A673 (cell line): ENCODE measurements around the gene PRKACB. TPM values are rescaled to one million over a fixed set of nuclear protein-coding genes. Genes with fewer than 3 reads are reported as not detected.

Experiments used
- BruUV-seq: library from RNA; stranded (reverse); fragments of 400-500 nt; replicated peaks from 2 replicates; lab custom pipeline; 2021; lab: Mats Ljungman, UMichigan
- CTCF ChIA-PET: fragments of 300-600 bp; sonication (Branson Sonifier 250); formaldehyde crosslinking; loops from one replicate; lab custom pipeline; 2022; ENCODE audit warnings: antibody characterized with exemption; lab: Charles Lee
- POLR2A ChIA-PET: fragments of 300-600 bp; sonication (Branson Sonifier 250); formaldehyde crosslinking; loops from one replicate; lab custom pipeline; 2022; ENCODE audit warnings: antibody characterized with exemption; ENCODE audit not compliant: low non-redundant PET; lab: Charles Lee
- DNase-seq: peaks from one replicate; pipeline ENCODE4 v3.0.0-alpha.2; 2015; ENCODE audit warnings: low spot score
- H3K27ac ChIP-seq: fragments of 200-600 bp; sonication (generic); 2 replicates; pipeline ENCODE4 v1.5.1; 2016; ENCODE audit warnings: mixed run types, low read depth, mild to moderate bottlenecking, mixed read lengths, antibody characterized with exemption, low read length; ENCODE audit not compliant: poor library complexity, severe bottlenecking
- H3K27me3 ChIP-seq: fragments of 200-600 bp; sonication (generic); replicated peaks from 2 replicates; pipeline ENCODE4 v1.6.1; 2017; ENCODE audit warnings: mixed run types, low read depth, mild to moderate bottlenecking, mixed read lengths, antibody characterized with exemption, low read length; ENCODE audit not compliant: insufficient read depth, poor library complexity
- H3K36me3 ChIP-seq: fragments of 200-600 bp; sonication (generic); 2 replicates; pipeline ENCODE4 v1.6.1; 2016; ENCODE audit warnings: mixed run types, mild to moderate bottlenecking, mixed read lengths, antibody characterized with exemption, low read length; ENCODE audit not compliant: insufficient read depth, poor library complexity, severe bottlenecking
- H3K4me1 ChIP-seq: fragments of 200-600 bp; sonication (generic); 2 replicates; pipeline ENCODE4 v1.6.1; 2017; ENCODE audit warnings: mixed run types, mild to moderate bottlenecking, mixed read lengths, antibody characterized with exemption, low read length; ENCODE audit not compliant: insufficient read depth, poor library complexity, severe bottlenecking
- H3K4me3 ChIP-seq: fragments of 200-600 bp; sonication (generic); 2 replicates; pipeline ENCODE4 v1.5.1; 2016; ENCODE audit warnings: low read depth, mixed run types, mild to moderate bottlenecking, mixed read lengths, low read length; ENCODE audit not compliant: poor library complexity, severe bottlenecking
- H3K9me3 ChIP-seq: fragments of 200-600 bp; sonication (generic); 2 replicates; pipeline ENCODE4 v1.6.1; 2016; ENCODE audit warnings: mixed run types, low read depth, mild to moderate bottlenecking, mixed read lengths, antibody characterized with exemption, low read length; ENCODE audit not compliant: poor library complexity, severe bottlenecking
- CTCF ChIP-seq: fragments of 300-800, 200-600 bp; sonication (generic); conservative IDR thresholded peaks from 2 replicates; pipeline ENCODE4 v1.5.1; 2017; ENCODE audit warnings: low read depth, mild to moderate bottlenecking, antibody characterized with exemption, low read length, moderate library complexity, mixed read lengths
- EZH2 ChIP-seq: fragments of 200-600 bp; sonication (generic); IDR thresholded peaks from 2 replicates; pipeline ENCODE4 v1.6.1; 2017; ENCODE audit warnings: borderline replicate concordance, low read depth, mild to moderate bottlenecking, mixed read lengths, antibody characterized with exemption, low read length; ENCODE audit not compliant: poor library complexity, severe bottlenecking
- intact Hi-C: fragments of 100-400 bp; cut with micrococcal nuclease; formaldehyde crosslinking; loops from one replicate; pipeline ENCODE4 v1.10.0; 2022; ENCODE audit not compliant: unreplicated experiment
- total RNA-seq: library from RNA; stranded (reverse); gene quantifications from 2 replicates; pipeline ENCODE4 v1.2.3, GENCODE V29; 2021

Gene PRKACB
- total RNA-seq, 1 experiment from 2014 or later = 39.6 TPM

DNA sequence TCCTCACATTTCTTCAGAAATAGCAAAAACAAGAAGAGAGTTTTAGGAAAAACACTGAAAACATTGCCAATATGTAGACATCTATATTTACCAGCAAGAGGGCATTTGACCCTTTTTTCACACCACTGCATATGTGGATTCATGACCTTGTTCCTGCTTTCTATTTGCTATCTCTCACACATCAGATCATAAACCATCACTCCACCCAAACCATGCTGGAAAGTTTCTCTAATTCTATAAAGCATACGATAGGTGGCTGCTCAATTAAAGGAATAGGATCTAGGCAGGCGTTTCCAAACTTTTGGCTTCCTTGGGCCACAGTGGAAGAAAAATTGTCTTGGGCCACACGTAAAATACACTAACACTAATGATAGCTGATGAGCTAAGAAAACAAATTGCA is 121.8 kb downstream of the PRKACB start:
- Histone ChIP-seq H3K36me3 (no peaks in the 10 kb centered on the region), H3K27ac (no peak overlapping the region), H3K9me3 (no peaks in the 10 kb centered on the region), H3K4me1 (no peaks in the 10 kb centered on the region), H3K4me3 (no peak overlapping the region), H3K27me3 (no peaks in the 10 kb centered on the region)
- POLR2A ChIA-PET = no interaction called here
- intact Hi-C loops = no loop called here
- TF ChIP-seq EZH2 = no peak
- TF ChIP-seq CTCF = no peak
- CTCF ChIA-PET = no interaction called here
- BruUV-seq = no TSS peak
- no peak for DNase-seq

GRCh38 chr1:84266748-84267147 is 122.7 kb downstream of the PRKACB start:
- Histone ChIP-seq H3K36me3 (no peaks in the 10 kb centered on the region), H3K4me3 (no peak overlapping the region), H3K9me3 (no peaks in the 10 kb centered on the region), H3K4me1 (no peaks in the 10 kb centered on the region), H3K27me3 (no peaks in the 10 kb centered on the region), H3K27ac (no peak overlapping the region)
- CTCF ChIA-PET = no interaction called here
- DNase-seq = no peak
- TF ChIP-seq EZH2 = no peak
- intact Hi-C loops = no loop called here
- POLR2A ChIA-PET = no interaction called here
- BruUV-seq = no TSS peak

- no peaks in the 10 kb centered on the region for H3K9me3 ChIP-seq
- CTCF ChIA-PET = no interaction called here
- no peak overlapping the region for H3K27ac ChIP-seq
- TF ChIP-seq CTCF (no peak), EZH2 (no peak)
- no peaks in the 10 kb centered on the region for H3K27me3 ChIP-seq
- intact Hi-C loops = no loop called here
- POLR2A ChIA-PET = no interaction called here
- H3K4me1 ChIP-seq = no peaks in the 10 kb centered on the region
- peak; percentile 2 for DNase-seq
- H3K36me3 ChIP-seq = no peaks in the 10 kb centered on the region
- no TSS peak for BruUV-seq
- no peak overlapping the region for H3K4me3 ChIP-seq
Measured at GRCh38 chr1:84267476-84267875, 123.4 kb downstream of the PRKACB start.

- no peaks in the 10 kb centered on the region for H3K27me3 ChIP-seq
- intact Hi-C loops = no loop called here
- POLR2A ChIA-PET = no interaction called here
- no peak for DNase-seq
- no peaks in the 10 kb centered on the region for H3K4me1 ChIP-seq
- no peaks in the 10 kb centered on the region for H3K36me3 ChIP-seq
- no peak overlapping the region for H3K27ac ChIP-seq
- no peak overlapping the region for H3K4me3 ChIP-seq
- no peaks in the 10 kb centered on the region for H3K9me3 ChIP-seq
- no peak for TF ChIP-seq EZH2
- TF ChIP-seq CTCF = no peak
- BruUV-seq = no TSS peak
- CTCF ChIA-PET = no interaction called here
Measured at GRCh38 chr1:84268346-84268745, 124.3 kb downstream of the PRKACB start.
